KG1 (cell line): ENCODE results near the gene CDK9.
A peak's percentile ranks its signal among the peaks of the same experiment; 100 is the strongest.
"Not testable (repeated sequence)": the region's sequence is repeated elsewhere in the genome, so short reads cannot be mapped to it uniquely, and the experiment has no call there.

Experiments used
- DNase-seq: peaks from one replicate; lab custom pipeline; 2025; lab: John Stamatoyannopoulos, UW

Gene CDK9

GRCh38 chr9:127785933-127786772 is at the start of gene CDK9:
Gene CDK9, plus strand, starts transcription at chr9:127786034. Its CDS starts 115 bp downstream, at chr9:127786149.
- DNase-seq = peak; percentile 89

- no peak for DNase-seq
Measured at GRCh38 chr9:127738666-127739065, 47.2 kb upstream of the CDK9 start.

GRCh38 chr9:127739614-127740330 is 46.1 kb upstream of the CDK9 start:
- no peak for DNase-seq

GRCh38 chr9:127741831-127742434 is 43.9 kb upstream of the CDK9 start:
- no peak for DNase-seq

GRCh38 chr9:127742435-127743088 is 43.3 kb upstream of the CDK9 start:
- DNase-seq = no peak

- no peak for DNase-seq
Measured at GRCh38 chr9:127744398-127745110, 41.3 kb upstream of the CDK9 start.

- DNase-seq = no peak
Measured at GRCh38 chr9:127746959-127747569, 38.8 kb upstream of the CDK9 start.

GRCh38 chr9:127749090-127749787 is 36.6 kb upstream of the CDK9 start:
- no peak for DNase-seq

GRCh38 chr9:127751269-127752054 is 34.4 kb upstream of the CDK9 start:
- no peak for DNase-seq

- no peak for DNase-seq
Measured at GRCh38 chr9:127753148-127753547, 32.7 kb upstream of the CDK9 start.

GRCh38 chr9:127753622-127754021 is 32.2 kb upstream of the CDK9 start:
- DNase-seq = no peak

- DNase-seq = no peak
Measured at GRCh38 chr9:127754099-127755060, 31.5 kb upstream of the CDK9 start.

GRCh38 chr9:127755061-127756060 is 30.5 kb upstream of the CDK9 start:
- DNase-seq = no peak

- DNase-seq = no peak
Measured at GRCh38 chr9:127756233-127756632, 29.6 kb upstream of the CDK9 start.

GRCh38 chr9:127756776-127757175 is 29.1 kb upstream of the CDK9 start:
- not testable (repeated sequence) for DNase-seq

- no peak for DNase-seq
Measured at GRCh38 chr9:127758843-127759242, 27.0 kb upstream of the CDK9 start.

- DNase-seq = no peak
Measured at GRCh38 chr9:127761061-127761460, 24.8 kb upstream of the CDK9 start.
